Glutamatergic neuron (in vitro differentiated cells): Measurements from ENCODE around the gene HPN. TPM values are rescaled to one million over a fixed set of nuclear protein-coding genes. Genes with fewer than 3 reads are reported as not detected.
"Not testable (repeated sequence)": the region's sequence is repeated elsewhere in the genome, so short reads cannot be mapped to it uniquely, and the experiment has no call there.

ENCODE experiments used
- DNase-seq: peaks from one replicate; pipeline ENCODE4 v3.0.0; 2022
- H3K27ac Mint-ChIP-seq: one replicate; pipeline ENCODE4 v1.8.0; 2020; ENCODE audit warnings: mild to moderate bottlenecking, mixed read lengths, inconsistent platforms; ENCODE audit not compliant: unreplicated experiment
- H3K27me3 Mint-ChIP-seq: one replicate; pipeline ENCODE4 v1.8.0; 2020; ENCODE audit warnings: mild to moderate bottlenecking, moderate library complexity, mixed read lengths, inconsistent platforms; ENCODE audit not compliant: unreplicated experiment
- H3K36me3 Mint-ChIP-seq: one replicate; pipeline ENCODE4 v1.8.0; 2020; ENCODE audit warnings: mild to moderate bottlenecking, mixed read lengths, inconsistent platforms; ENCODE audit not compliant: unreplicated experiment
- H3K4me1 Mint-ChIP-seq: one replicate; pipeline ENCODE4 v1.8.0; 2020; ENCODE audit warnings: mild to moderate bottlenecking, low read depth, mixed read lengths, inconsistent platforms; ENCODE audit not compliant: unreplicated experiment
- H3K4me3 Mint-ChIP-seq: one replicate; pipeline ENCODE4 v1.8.0; 2020; ENCODE audit warnings: mild to moderate bottlenecking, mixed read lengths, inconsistent platforms; ENCODE audit not compliant: unreplicated experiment
- H3K9me3 Mint-ChIP-seq: one replicate; pipeline ENCODE4 v1.8.0; 2020; ENCODE audit warnings: mild to moderate bottlenecking, moderate library complexity, mixed read lengths, inconsistent platforms; ENCODE audit not compliant: unreplicated experiment
- long read RNA-seq: library from polyadenylated mRNA; unstranded; transcript quantifications from one replicate; pipeline ENCODE4 v2.0.0, GENCODE V29; 2020; ENCODE audit not compliant: unreplicated experiment
- total RNA-seq: library from RNA; stranded (reverse); fragmentation: NEBNext Ultra II Directional; extraction: Animal tissue kit (Norgen Biotek cat#: 25700); gene quantifications from one replicate; pipeline ENCODE4 v1.2.1, GENCODE V29; 2021; ENCODE audit not compliant: unreplicated experiment
- TF ChIP-seq, protein P1 (sequence below): fragments of 200-600 bp; sonication (generic); IDR thresholded peaks from one replicate; pipeline ENCODE4 v1.5.0; 2021; ENCODE audit not compliant: partially characterized antibody, unreplicated experiment

The HPN gene
- 0.29 TPM for total RNA-seq
- long read RNA-seq = 0 reads

DNA sequence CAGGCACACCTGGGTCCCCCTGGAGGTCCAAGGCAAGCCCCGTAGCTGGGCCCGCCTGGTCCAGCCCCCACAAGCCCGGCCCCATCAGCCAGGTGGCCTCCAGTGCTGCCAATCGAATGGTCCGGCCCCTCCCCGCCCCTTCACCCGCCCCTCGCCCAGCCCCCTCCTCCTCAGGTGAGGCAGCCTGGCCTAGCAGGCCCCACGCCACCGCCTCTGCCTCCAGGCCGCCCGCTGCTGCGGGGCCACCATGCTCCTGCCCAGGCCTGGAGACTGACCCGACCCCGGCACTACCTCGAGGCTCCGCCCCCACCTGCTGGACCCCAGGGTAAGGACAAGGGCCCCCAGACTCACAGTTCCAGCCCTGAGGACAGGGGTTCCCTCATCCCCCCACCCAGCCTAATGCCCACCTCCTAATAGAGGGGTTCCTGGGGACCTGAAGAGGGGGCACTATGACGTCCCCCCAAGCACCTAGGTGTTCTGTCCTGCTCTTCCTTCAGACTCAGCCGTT is at the start of gene HPN:
TSS of gene HPN (plus strand) at position 174 of the 508 bp plus-strand sequence. CDS start 786 bp downstream, outside the sequence.
- TF ChIP-seq, protein P1, sequence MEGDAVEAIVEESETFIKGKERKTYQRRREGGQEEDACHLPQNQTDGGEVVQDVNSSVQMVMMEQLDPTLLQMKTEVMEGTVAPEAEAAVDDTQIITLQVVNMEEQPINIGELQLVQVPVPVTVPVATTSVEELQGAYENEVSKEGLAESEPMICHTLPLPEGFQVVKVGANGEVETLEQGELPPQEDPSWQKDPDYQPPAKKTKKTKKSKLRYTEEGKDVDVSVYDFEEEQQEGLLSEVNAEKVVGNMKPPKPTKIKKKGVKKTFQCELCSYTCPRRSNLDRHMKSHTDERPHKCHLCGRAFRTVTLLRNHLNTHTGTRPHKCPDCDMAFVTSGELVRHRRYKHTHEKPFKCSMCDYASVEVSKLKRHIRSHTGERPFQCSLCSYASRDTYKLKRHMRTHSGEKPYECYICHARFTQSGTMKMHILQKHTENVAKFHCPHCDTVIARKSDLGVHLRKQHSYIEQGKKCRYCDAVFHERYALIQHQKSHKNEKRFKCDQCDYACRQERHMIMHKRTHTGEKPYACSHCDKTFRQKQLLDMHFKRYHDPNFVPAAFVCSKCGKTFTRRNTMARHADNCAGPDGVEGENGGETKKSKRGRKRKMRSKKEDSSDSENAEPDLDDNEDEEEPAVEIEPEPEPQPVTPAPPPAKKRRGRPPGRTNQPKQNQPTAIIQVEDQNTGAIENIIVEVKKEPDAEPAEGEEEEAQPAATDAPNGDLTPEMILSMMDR = no peak
- Mint-ChIP-seq H3K4me3 (peak within 1 kb of the TSS; percentile 34), H3K27me3 (peaks cover 18% of the 10 kb centered on the region), H3K27ac (no peak within 1 kb of the TSS), H3K9me3 (peaks cover 2% of the 10 kb centered on the region), H3K36me3 (no peaks in the 10 kb centered on the region), H3K4me1 (peaks cover 4% of the 10 kb centered on the region)
- no peak for DNase-seq

DNA sequence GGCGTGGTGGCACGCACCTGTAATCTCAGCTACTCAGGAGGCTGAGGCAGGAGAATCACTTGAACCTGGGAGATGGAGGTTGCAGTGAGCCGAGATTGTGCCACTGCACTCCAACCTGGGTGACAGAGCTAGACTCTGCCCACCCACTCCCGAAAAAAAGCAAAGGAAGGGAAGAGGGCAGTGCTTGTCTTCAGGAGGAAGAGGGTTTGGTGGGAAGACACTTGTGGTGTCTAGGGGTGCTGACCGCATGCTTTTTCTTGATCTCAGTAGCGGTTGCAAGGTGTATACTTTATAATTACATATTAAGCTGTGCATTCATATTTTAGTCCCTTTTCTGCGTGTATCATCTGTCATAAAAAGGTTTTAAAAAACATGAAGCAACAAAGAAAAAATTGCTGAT is 48.9 kb upstream of the HPN start:
- not testable (repeated sequence) for H3K36me3 Mint-ChIP-seq, H3K4me1 Mint-ChIP-seq, H3K27me3 Mint-ChIP-seq, H3K27ac Mint-ChIP-seq, DNase-seq, H3K4me3 Mint-ChIP-seq, H3K9me3 Mint-ChIP-seq

DNA sequence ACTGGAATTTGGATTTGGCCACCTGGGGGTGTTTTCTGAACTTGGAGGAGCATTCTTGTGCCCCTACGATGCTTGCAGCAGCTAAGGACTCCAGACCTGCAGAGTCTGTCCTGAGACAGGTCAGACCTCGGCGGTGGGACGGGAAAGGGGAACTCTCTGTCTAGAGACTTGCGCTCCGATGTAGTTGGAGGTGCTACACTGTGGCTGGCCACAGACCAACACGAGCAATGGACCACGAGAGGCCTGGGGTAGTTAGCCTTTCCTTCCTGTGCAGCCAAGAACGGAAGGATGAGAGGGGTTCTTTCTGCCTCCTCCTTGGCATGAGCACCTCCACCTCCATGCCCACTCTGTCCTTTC is 47.3 kb upstream of the HPN start:
- Mint-ChIP-seq H3K9me3 (peaks cover 7% of the 10 kb centered on the region), H3K27ac (no peak overlapping the region), H3K4me1 (peaks cover 7% of the 10 kb centered on the region), H3K4me3 (no peak overlapping the region), H3K27me3 (peaks cover 6% of the 10 kb centered on the region), H3K36me3 (no peaks in the 10 kb centered on the region)
- DNase-seq = no peak
- TF ChIP-seq, protein P1 = no peak

DNA sequence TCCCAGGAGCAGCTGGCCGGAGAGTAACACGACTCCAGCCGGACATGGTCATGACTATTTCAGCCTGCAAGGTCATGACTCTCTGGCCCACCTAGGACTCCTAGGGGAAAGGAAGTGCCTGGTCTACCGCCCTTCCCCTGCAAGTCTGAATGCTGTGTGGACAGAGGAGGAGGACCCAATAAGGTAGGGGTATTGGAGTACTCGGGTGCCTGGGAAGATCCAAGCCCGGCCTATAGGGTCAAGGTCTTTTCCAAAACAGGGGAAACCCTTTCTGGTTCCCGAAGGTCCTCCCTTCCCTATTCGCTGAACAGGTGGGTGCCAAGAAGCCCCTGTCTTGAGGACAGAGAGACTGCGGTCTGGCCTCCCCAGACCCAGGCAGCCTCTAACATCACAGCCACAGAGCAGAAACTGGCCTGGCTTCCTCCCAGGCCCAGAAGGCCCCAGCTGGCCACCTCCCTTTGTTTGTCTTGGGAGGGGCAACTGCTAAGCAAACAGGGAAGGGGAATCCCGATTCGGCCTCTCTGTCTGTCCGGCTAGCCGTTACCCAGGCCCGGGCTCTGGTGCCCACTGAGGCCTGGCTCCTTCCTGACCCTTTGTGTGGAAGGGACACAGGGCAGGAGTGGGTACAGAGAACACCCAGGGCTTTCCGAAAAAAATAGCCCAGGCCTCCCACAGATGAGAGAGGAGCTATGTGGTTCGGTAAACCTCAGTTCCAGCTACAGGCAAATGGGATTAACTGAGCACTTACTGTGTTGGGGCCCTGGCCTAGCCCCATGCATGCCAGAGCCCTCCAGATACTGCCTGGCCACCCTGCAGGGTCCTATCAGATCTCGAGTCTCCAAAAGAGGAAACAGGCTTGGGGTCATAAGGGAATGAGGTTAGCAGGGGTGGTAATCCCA is 46.6 kb upstream of the HPN start:
- no peak for DNase-seq
- H3K27ac Mint-ChIP-seq = no peak overlapping the region
- H3K27me3 Mint-ChIP-seq = peaks cover 9% of the 10 kb centered on the region
- H3K4me3 Mint-ChIP-seq = no peak overlapping the region
- no peaks in the 10 kb centered on the region for H3K36me3 Mint-ChIP-seq
- TF ChIP-seq, protein P1 = no peak
- peaks cover 7% of the 10 kb centered on the region for H3K4me1 Mint-ChIP-seq
- H3K9me3 Mint-ChIP-seq = peaks cover 7% of the 10 kb centered on the region

DNA sequence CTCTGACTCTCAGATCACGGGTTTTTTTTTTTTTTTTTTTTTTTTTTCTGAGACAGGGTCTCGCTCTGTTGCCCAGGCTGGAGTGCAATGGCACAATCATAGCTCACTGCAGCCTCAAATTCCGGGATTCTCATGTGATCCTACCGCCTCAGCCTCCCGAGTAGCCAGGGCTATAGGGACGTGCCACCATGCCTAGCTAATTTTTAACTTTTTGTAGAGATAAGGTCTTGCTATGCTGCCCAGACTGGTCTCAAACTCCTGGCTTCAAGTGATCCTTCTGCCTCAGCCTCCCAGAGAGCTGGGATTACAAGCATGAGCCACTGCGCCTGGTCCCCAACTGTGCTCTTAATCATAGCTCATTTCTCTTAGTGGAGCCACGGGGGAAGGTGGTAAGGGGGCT is 46.0 kb upstream of the HPN start:
- H3K36me3 Mint-ChIP-seq = no peaks in the 10 kb centered on the region
- H3K4me1 Mint-ChIP-seq = peaks cover 7% of the 10 kb centered on the region
- no peak overlapping the region for H3K27ac Mint-ChIP-seq
- peaks cover 7% of the 10 kb centered on the region for H3K9me3 Mint-ChIP-seq
- no peak for DNase-seq
- peaks cover 9% of the 10 kb centered on the region for H3K27me3 Mint-ChIP-seq
- TF ChIP-seq, protein P1 = no peak
- H3K4me3 Mint-ChIP-seq = no peak overlapping the region
